HS-5 (cell line): ENCODE data around the gene LMX1B.
"Not testable (repeated sequence)": the region's sequence is repeated elsewhere in the genome, so short reads cannot be mapped to it uniquely, and the experiment has no call there.

ENCODE experiments used
- DNase-seq: peaks from one replicate; pipeline ENCODE4 v3.0.0-alpha.2; 2012; ENCODE audit warnings: low read depth

LMX1B gene

GRCh38 chr9:126708178-126708577 lies 94.5 kb downstream of the LMX1B start:
- no peak for DNase-seq

- DNase-seq = no peak
Observed at GRCh38 chr9:126709241-126709640, 95.5 kb downstream of the LMX1B start.

- no peak for DNase-seq
Observed at GRCh38 chr9:126715382-126715781, 101.7 kb downstream of the LMX1B start.

- DNase-seq = not testable (repeated sequence)
Observed at GRCh38 chr9:126717441-126717840, 103.7 kb downstream of the LMX1B start.

GRCh38 chr9:126719618-126720031 lies 105.9 kb downstream of the LMX1B start:
- no peak for DNase-seq

GRCh38 chr9:126720036-126720435 lies 106.3 kb downstream of the LMX1B start:
- DNase-seq = no peak

GRCh38 chr9:126720661-126721563 lies 107.2 kb downstream of the LMX1B start:
- DNase-seq = no peak

GRCh38 chr9:126721564-126721981 lies 107.8 kb downstream of the LMX1B start:
- no peak for DNase-seq

GRCh38 chr9:126722252-126722921 lies 108.7 kb downstream of the LMX1B start:
- DNase-seq = peak; percentile 25

GRCh38 chr9:126722922-126723806 lies 109.4 kb downstream of the LMX1B start:
- no peak for DNase-seq

- no peak for DNase-seq
Observed at GRCh38 chr9:126723807-126724172, 110.1 kb downstream of the LMX1B start.

GRCh38 chr9:126724226-126724625 lies 110.5 kb downstream of the LMX1B start:
- no peak for DNase-seq

GRCh38 chr9:126725485-126725884 lies 111.8 kb downstream of the LMX1B start:
- DNase-seq = not testable (repeated sequence)

GRCh38 chr9:126728210-126728609 lies 114.5 kb downstream of the LMX1B start:
- DNase-seq = not testable (repeated sequence)

GRCh38 chr9:126730592-126730991 lies 116.9 kb downstream of the LMX1B start:
- not testable (repeated sequence) for DNase-seq

GRCh38 chr9:126733005-126733404 lies 119.3 kb downstream of the LMX1B start:
- DNase-seq = no peak

- DNase-seq = no peak
Observed at GRCh38 chr9:126734877-126735276, 121.1 kb downstream of the LMX1B start.

- no peak for DNase-seq
Observed at GRCh38 chr9:126735482-126735881, 121.8 kb downstream of the LMX1B start.

- no peak for DNase-seq
Observed at GRCh38 chr9:126738553-126738952, 124.8 kb downstream of the LMX1B start.

- no peak for DNase-seq
Observed at GRCh38 chr9:126743041-126743440, 129.3 kb downstream of the LMX1B start.

GRCh38 chr9:126745574-126746411 lies 132.1 kb downstream of the LMX1B start:
- DNase-seq = no peak
